A673 (cell line): ENCODE data around the gene CALN1. TPM values are rescaled to one million over a fixed set of nuclear protein-coding genes. Genes with fewer than 3 reads are reported as not detected.
"Not testable (repeated sequence)": the region's sequence is repeated elsewhere in the genome, so short reads cannot be mapped to it uniquely, and the experiment has no call there.

Experiments used
- BruUV-seq: library from RNA; stranded (reverse); fragments of 400-500 nt; replicated peaks from 2 replicates; lab custom pipeline; 2021; lab: Mats Ljungman, UMichigan
- CTCF ChIA-PET: fragments of 300-600 bp; sonication (Branson Sonifier 250); formaldehyde crosslinking; loops from one replicate; lab custom pipeline; 2022; ENCODE audit warnings: antibody characterized with exemption; lab: Charles Lee
- POLR2A ChIA-PET: fragments of 300-600 bp; sonication (Branson Sonifier 250); formaldehyde crosslinking; loops from one replicate; lab custom pipeline; 2022; ENCODE audit warnings: antibody characterized with exemption; ENCODE audit not compliant: low non-redundant PET; lab: Charles Lee
- DNase-seq: peaks from one replicate; pipeline ENCODE4 v3.0.0-alpha.2; 2015; ENCODE audit warnings: low spot score
- H3K27ac ChIP-seq: fragments of 200-600 bp; sonication (generic); 2 replicates; pipeline ENCODE4 v1.5.1; 2016; ENCODE audit warnings: mixed run types, low read depth, mild to moderate bottlenecking, mixed read lengths, antibody characterized with exemption, low read length; ENCODE audit not compliant: poor library complexity, severe bottlenecking
- H3K27me3 ChIP-seq: fragments of 200-600 bp; sonication (generic); replicated peaks from 2 replicates; pipeline ENCODE4 v1.6.1; 2017; ENCODE audit warnings: mixed run types, low read depth, mild to moderate bottlenecking, mixed read lengths, antibody characterized with exemption, low read length; ENCODE audit not compliant: insufficient read depth, poor library complexity
- H3K36me3 ChIP-seq: fragments of 200-600 bp; sonication (generic); 2 replicates; pipeline ENCODE4 v1.6.1; 2016; ENCODE audit warnings: mixed run types, mild to moderate bottlenecking, mixed read lengths, antibody characterized with exemption, low read length; ENCODE audit not compliant: insufficient read depth, poor library complexity, severe bottlenecking
- H3K4me1 ChIP-seq: fragments of 200-600 bp; sonication (generic); 2 replicates; pipeline ENCODE4 v1.6.1; 2017; ENCODE audit warnings: mixed run types, mild to moderate bottlenecking, mixed read lengths, antibody characterized with exemption, low read length; ENCODE audit not compliant: insufficient read depth, poor library complexity, severe bottlenecking
- H3K4me3 ChIP-seq: fragments of 200-600 bp; sonication (generic); 2 replicates; pipeline ENCODE4 v1.5.1; 2016; ENCODE audit warnings: low read depth, mixed run types, mild to moderate bottlenecking, mixed read lengths, low read length; ENCODE audit not compliant: poor library complexity, severe bottlenecking
- H3K9me3 ChIP-seq: fragments of 200-600 bp; sonication (generic); 2 replicates; pipeline ENCODE4 v1.6.1; 2016; ENCODE audit warnings: mixed run types, low read depth, mild to moderate bottlenecking, mixed read lengths, antibody characterized with exemption, low read length; ENCODE audit not compliant: poor library complexity, severe bottlenecking
- EZH2 ChIP-seq: fragments of 200-600 bp; sonication (generic); IDR thresholded peaks from 2 replicates; pipeline ENCODE4 v1.6.1; 2017; ENCODE audit warnings: borderline replicate concordance, low read depth, mild to moderate bottlenecking, mixed read lengths, antibody characterized with exemption, low read length; ENCODE audit not compliant: poor library complexity, severe bottlenecking
- intact Hi-C: fragments of 100-400 bp; cut with micrococcal nuclease; formaldehyde crosslinking; loops from one replicate; pipeline ENCODE4 v1.10.0; 2022; ENCODE audit not compliant: unreplicated experiment
- total RNA-seq: library from RNA; stranded (reverse); gene quantifications from 2 replicates; pipeline ENCODE4 v1.2.3, GENCODE V29; 2021
- TF ChIP-seq, protein P1 (sequence below): fragments of 300-800, 200-600 bp; sonication (generic); conservative IDR thresholded peaks from 2 replicates; pipeline ENCODE4 v1.5.1; 2017; ENCODE audit warnings: low read depth, mild to moderate bottlenecking, antibody characterized with exemption, low read length, moderate library complexity, mixed read lengths

CALN1 gene
- total RNA-seq, 1 experiment from 2014 or later, result not detected

GRCh38 chr7:72072901-72073300, 339.2 kb downstream of the CALN1 start:
- Histone ChIP-seq H3K36me3 (no peaks in the 10 kb centered on the region), H3K27me3 (no peaks in the 10 kb centered on the region), H3K9me3 (peaks cover 33% of the 10 kb centered on the region), H3K4me1 (no peaks in the 10 kb centered on the region), H3K27ac (no peak overlapping the region), H3K4me3 (no peak overlapping the region)
- intact Hi-C loops, result no loop called here
- ChIA-PET POLR2A (no interaction called here), CTCF (no interaction called here)
- no TSS peak for BruUV-seq
- TF ChIP-seq, protein P1, sequence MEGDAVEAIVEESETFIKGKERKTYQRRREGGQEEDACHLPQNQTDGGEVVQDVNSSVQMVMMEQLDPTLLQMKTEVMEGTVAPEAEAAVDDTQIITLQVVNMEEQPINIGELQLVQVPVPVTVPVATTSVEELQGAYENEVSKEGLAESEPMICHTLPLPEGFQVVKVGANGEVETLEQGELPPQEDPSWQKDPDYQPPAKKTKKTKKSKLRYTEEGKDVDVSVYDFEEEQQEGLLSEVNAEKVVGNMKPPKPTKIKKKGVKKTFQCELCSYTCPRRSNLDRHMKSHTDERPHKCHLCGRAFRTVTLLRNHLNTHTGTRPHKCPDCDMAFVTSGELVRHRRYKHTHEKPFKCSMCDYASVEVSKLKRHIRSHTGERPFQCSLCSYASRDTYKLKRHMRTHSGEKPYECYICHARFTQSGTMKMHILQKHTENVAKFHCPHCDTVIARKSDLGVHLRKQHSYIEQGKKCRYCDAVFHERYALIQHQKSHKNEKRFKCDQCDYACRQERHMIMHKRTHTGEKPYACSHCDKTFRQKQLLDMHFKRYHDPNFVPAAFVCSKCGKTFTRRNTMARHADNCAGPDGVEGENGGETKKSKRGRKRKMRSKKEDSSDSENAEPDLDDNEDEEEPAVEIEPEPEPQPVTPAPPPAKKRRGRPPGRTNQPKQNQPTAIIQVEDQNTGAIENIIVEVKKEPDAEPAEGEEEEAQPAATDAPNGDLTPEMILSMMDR, result no peak
- TF ChIP-seq EZH2, result no peak
- no peak for DNase-seq

GRCh38 chr7:72069263-72069662, 342.9 kb downstream of the CALN1 start:
- H3K9me3 ChIP-seq, result peaks cover 27% of the 10 kb centered on the region
- ChIA-PET CTCF (no interaction called here), POLR2A (no interaction called here)
- no peaks in the 10 kb centered on the region for H3K27me3 ChIP-seq
- no peak overlapping the region for H3K27ac ChIP-seq
- no peaks in the 10 kb centered on the region for H3K36me3 ChIP-seq
- TF ChIP-seq EZH2, result no peak
- TF ChIP-seq, protein P1, result no peak
- DNase-seq, result no peak
- intact Hi-C loops, result no loop called here
- no peak overlapping the region for H3K4me3 ChIP-seq
- H3K4me1 ChIP-seq, result no peaks in the 10 kb centered on the region
- BruUV-seq, result no TSS peak

DNA sequence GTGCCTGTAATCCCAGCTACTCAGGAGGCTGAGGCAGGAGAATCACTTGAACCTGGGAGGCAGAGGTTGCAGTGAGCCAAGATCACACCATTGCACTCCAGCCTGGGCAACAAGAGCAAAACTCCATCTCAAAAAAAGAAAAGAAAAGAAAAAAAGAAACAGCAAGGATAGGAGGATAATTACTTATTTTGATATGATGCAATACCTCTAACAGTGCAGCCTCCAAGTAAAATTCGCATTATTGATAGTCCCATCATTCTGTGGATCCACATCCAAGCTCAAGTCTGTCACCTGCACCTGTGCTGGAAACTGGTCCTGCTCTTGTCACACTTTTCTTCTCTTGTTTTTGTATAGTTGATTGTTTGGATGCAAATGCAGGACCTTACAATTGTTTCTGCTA, 346.4 kb downstream of the CALN1 start:
- H3K27ac ChIP-seq, H3K36me3 ChIP-seq, POLR2A ChIA-PET, H3K27me3 ChIP-seq, BruUV-seq, intact Hi-C loops, H3K4me1 ChIP-seq, DNase-seq, H3K4me3 ChIP-seq: not testable (repeated sequence)
- H3K9me3 ChIP-seq, result peaks cover 11% of the 10 kb centered on the region
- CTCF ChIA-PET, result interaction anchor here (0.7 kb wide), 1 partner anchor 15 kb away, joined by 3 read pairs; no protein-coding TSS in a partner anchor

- Histone ChIP-seq H3K27me3 (no peaks in the 10 kb centered on the region), H3K27ac (no peak overlapping the region), H3K4me3 (no peak overlapping the region), H3K36me3 (no peaks in the 10 kb centered on the region), H3K9me3 (peaks cover 5% of the 10 kb centered on the region), H3K4me1 (no peaks in the 10 kb centered on the region)
- no peak for DNase-seq
- ChIA-PET POLR2A (no interaction called here), CTCF (no interaction called here)
- TF ChIP-seq, protein P1, result no peak
- TF ChIP-seq EZH2, result no peak
- intact Hi-C loops, result no loop called here
- BruUV-seq, result no TSS peak
These were observed 347.2 kb downstream of the CALN1 start for GRCh38 chr7:72064916-72065315.
